ENCODE data around the gene PVALEF. TPM values are rescaled to one million over a fixed set of nuclear protein-coding genes. Genes with fewer than 3 reads are reported as not detected.

The PVALEF gene
- polyA plus RNA-seq, 1 of the 3 experiments (the other 2 are of a cell fraction): not detected

DNA sequence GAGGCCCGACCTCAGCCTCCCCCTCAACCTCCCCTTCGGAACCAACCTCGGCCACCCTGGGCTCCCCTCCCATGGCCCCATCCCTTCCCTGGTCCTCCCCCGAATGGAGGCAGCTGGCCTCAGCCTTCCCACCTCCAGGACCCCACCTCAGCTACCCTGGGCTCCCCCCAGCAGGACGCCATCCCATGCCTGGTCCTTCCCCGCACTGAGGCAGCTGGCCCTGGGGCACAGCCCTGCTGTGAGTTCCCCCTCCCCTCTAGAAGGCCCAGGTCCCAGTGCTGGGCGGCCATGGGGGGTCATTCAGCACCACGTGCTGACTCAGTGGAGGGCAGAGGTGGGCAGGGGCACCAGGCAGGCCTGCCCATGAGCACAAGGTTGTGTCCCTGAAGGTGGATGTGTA lies 28.9 kb upstream of the PVALEF start:
- whole genome bisulfite sequencing (ENCODE audit: low lambda C conversion rate): 55% methylated on average over 8 of the region's 8 CpGs
- CTCF ChIA-PET: interaction anchor here (1.6 kb wide), 1 partner anchor 64 kb away, joined by 6 read pairs; no protein-coding TSS in a partner anchor
- TF ChIP-seq, protein P1, sequence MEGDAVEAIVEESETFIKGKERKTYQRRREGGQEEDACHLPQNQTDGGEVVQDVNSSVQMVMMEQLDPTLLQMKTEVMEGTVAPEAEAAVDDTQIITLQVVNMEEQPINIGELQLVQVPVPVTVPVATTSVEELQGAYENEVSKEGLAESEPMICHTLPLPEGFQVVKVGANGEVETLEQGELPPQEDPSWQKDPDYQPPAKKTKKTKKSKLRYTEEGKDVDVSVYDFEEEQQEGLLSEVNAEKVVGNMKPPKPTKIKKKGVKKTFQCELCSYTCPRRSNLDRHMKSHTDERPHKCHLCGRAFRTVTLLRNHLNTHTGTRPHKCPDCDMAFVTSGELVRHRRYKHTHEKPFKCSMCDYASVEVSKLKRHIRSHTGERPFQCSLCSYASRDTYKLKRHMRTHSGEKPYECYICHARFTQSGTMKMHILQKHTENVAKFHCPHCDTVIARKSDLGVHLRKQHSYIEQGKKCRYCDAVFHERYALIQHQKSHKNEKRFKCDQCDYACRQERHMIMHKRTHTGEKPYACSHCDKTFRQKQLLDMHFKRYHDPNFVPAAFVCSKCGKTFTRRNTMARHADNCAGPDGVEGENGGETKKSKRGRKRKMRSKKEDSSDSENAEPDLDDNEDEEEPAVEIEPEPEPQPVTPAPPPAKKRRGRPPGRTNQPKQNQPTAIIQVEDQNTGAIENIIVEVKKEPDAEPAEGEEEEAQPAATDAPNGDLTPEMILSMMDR (IDR thresholded peaks at IDR 0.05): no peak
- TF ChIP-seq TEAD4 (IDR thresholded peaks at IDR 0.05; ENCODE audit: borderline replicate concordance, insufficient read depth): no peak
- Histone ChIP-seq H3K9me2 (no peaks in the 10 kb centered on the region), H3K36me3 (replicated peaks in 1 of 2; ENCODE audit: control insufficient read depth in 1 of 2, insufficient read depth in 2 of 2, low read length in 1 of 2) (no peaks in the 10 kb centered on the region), H3K9ac (no peak overlapping the region), H3K27me3 (ENCODE audit: insufficient read depth) (no peaks in the 10 kb centered on the region), H3K4me3 (ENCODE audit: low read depth in 2 of 2, low read length in 1 of 2) (no peak overlapping the region), H2AFZ (ENCODE audit: low read depth) (no peak overlapping the region), H3K4me2 (no peak overlapping the region), H3F3A (replicated peaks; ENCODE audit: insufficient read depth) (peaks cover 12% of the 10 kb centered on the region), H3K4me1 (ENCODE audit: control insufficient read depth in 1 of 2, insufficient read depth in 2 of 2, low read depth in 1 of 2, low read length in 1 of 2) (peaks cover 0 to 4% of the 10 kb centered on the region in 2 experiments; a peak in 1 of 4 replicates), H3K9me3 (no peaks in the 10 kb centered on the region), H4K20me1 (ENCODE audit: insufficient read depth) (no peaks in the 10 kb centered on the region), H3K27ac (ENCODE audit: low read depth in 2 of 2, low read length in 1 of 2) (no peak overlapping the region), H3K79me2 (ENCODE audit: insufficient read depth) (no peaks in the 10 kb centered on the region)
- POLR2A ChIA-PET: no interaction called here
- DNase-seq: no peak

DNA sequence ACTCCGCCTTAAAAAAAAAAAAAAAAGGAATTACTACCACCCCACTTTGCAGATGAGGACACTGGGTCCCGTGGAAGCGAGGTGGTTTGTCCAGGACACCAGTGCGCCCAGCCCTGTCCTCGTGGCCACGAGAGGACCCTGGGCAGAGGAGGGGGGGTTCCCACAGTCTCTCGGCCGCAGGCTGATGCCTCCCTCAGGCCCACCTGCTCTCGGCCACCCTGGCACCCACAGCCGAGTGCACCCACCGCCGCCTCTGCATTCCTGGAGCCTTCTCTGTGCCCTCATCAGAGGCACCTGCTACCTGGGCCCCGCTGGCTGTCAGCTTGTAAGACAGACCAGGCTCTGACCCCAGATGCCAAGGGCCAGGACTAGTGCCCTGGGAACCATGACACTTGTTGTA lies 28.1 kb upstream of the PVALEF start:
- no peak overlapping the region for H3K9ac ChIP-seq
- no peak overlapping the region for H3K4me3 ChIP-seq (ENCODE audit: low read depth in 2 of 2, low read length in 1 of 2)
- no peak overlapping the region for H3K27ac ChIP-seq (ENCODE audit: low read depth in 2 of 2, low read length in 1 of 2)
- no peaks in the 10 kb centered on the region for H3K79me2 ChIP-seq (ENCODE audit: insufficient read depth)
- H2AFZ ChIP-seq (ENCODE audit: low read depth): no peak overlapping the region
- H4K20me1 ChIP-seq (ENCODE audit: insufficient read depth): no peaks in the 10 kb centered on the region
- ChIA-PET POLR2A (no interaction called here), CTCF (interaction anchor here (1.6 kb wide), 1 partner anchor 64 kb away, joined by 6 read pairs; no protein-coding TSS in a partner anchor)
- H3K36me3 ChIP-seq (replicated peaks in 1 of 2; ENCODE audit: control insufficient read depth in 1 of 2, insufficient read depth in 2 of 2, low read length in 1 of 2): no peaks in the 10 kb centered on the region
- DNase-seq: no peak
- H3K9me3 ChIP-seq: no peaks in the 10 kb centered on the region
- no peak for TF ChIP-seq FOXJ3 (CRISPR knock-in tag; IDR thresholded peaks at IDR 0.05)
- TF ChIP-seq, protein P2, sequence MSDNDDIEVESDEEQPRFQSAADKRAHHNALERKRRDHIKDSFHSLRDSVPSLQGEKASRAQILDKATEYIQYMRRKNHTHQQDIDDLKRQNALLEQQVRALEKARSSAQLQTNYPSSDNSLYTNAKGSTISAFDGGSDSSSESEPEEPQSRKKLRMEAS (IDR thresholded peaks at IDR 0.05; ENCODE audit: low read depth): no peak
- TF ChIP-seq RCOR1 (IDR thresholded peaks at IDR 0.05; ENCODE audit: low read length): no peak
- TF ChIP-seq RAD21 (IDR thresholded peaks at IDR 0.05; ENCODE audit: low read length): no peak
- H3F3A ChIP-seq (replicated peaks; ENCODE audit: insufficient read depth): peaks cover 12% of the 10 kb centered on the region
- H3K27me3 ChIP-seq (ENCODE audit: insufficient read depth): no peaks in the 10 kb centered on the region
- H3K9me2 ChIP-seq: no peaks in the 10 kb centered on the region
- 87% methylated on average over 13 of the region's 13 CpGs for WGBS (ENCODE audit: low lambda C conversion rate)
- H3K4me2 ChIP-seq: no peak overlapping the region
- H3K4me1 ChIP-seq (ENCODE audit: control insufficient read depth in 1 of 2, insufficient read depth in 2 of 2, low read depth in 1 of 2, low read length in 1 of 2): peaks cover 0 to 4% of the 10 kb centered on the region in 2 experiments; a peak in 1 of 4 replicates

DNA sequence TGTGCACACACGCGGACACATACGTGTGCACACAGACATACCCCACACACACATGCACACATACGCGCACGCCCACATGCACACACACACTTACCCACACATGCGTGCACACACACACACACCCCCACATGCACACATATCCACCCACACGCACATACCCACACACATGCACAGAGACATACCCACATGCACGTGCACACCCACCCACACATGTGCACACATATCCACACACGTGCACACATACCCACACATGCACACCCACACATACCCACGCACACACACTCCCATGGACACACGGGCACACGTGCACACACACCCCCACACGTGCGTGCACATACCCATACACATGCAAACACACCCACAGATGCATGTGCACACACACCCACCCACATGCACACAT lies 27.2 kb upstream of the PVALEF start:
- Histone ChIP-seq H3K79me2 (ENCODE audit: insufficient read depth) (no peaks in the 10 kb centered on the region), H2AFZ (ENCODE audit: low read depth) (no peak overlapping the region), H3F3A (replicated peaks; ENCODE audit: insufficient read depth) (peaks cover 12% of the 10 kb centered on the region), H4K20me1 (ENCODE audit: insufficient read depth) (no peaks in the 10 kb centered on the region), H3K9me2 (no peaks in the 10 kb centered on the region), H3K9ac (no peak overlapping the region), H3K4me1 (ENCODE audit: control insufficient read depth in 1 of 2, insufficient read depth in 2 of 2, low read depth in 1 of 2, low read length in 1 of 2) (peaks cover 0 to 7% of the 10 kb centered on the region in 2 experiments; a peak in 1 of 4 replicates), H3K4me2 (no peak overlapping the region), H3K27ac (ENCODE audit: low read depth in 2 of 2, low read length in 1 of 2) (no peak overlapping the region), H3K27me3 (ENCODE audit: insufficient read depth) (no peaks in the 10 kb centered on the region), H3K4me3 (ENCODE audit: low read depth in 2 of 2, low read length in 1 of 2) (no peak overlapping the region), H3K36me3 (replicated peaks in 1 of 2; ENCODE audit: control insufficient read depth in 1 of 2, insufficient read depth in 2 of 2, low read length in 1 of 2) (no peaks in the 10 kb centered on the region), H3K9me3 (no peaks in the 10 kb centered on the region)
- CTCF ChIA-PET: no interaction called here
- POLR2A ChIA-PET: no interaction called here
- no peak for DNase-seq
- 78% methylated on average over 15 of the region's 15 CpGs for WGBS (ENCODE audit: low lambda C conversion rate)
- TF ChIP-seq RXRA (IDR thresholded peaks at IDR 0.05; ENCODE audit: borderline replicate concordance, low read depth) (no peak), ELF1 (IDR thresholded peaks at IDR 0.05) (no peak), GABPA (IDR thresholded peaks at IDR 0.05; ENCODE audit: low read depth) (no peak), TCF12 (IDR thresholded peaks at IDR 0.05) (no peak), EZH2phosphoT487 (IDR thresholded peaks at IDR 0.05; ENCODE audit: borderline replicate concordance, low read depth) (no peak), RAD21 (IDR thresholded peaks at IDR 0.05; ENCODE audit: low read length) (no peak), FOSL2 (IDR thresholded peaks at IDR 0.05; ENCODE audit: borderline replicate concordance, low read depth) (no peak), CHD2 (IDR thresholded peaks at IDR 0.05; ENCODE audit: low read length, partially characterized antibody) (no peak), RFX5 (IDR thresholded peaks at IDR 0.05; ENCODE audit: low read length) (no peak), TEAD4 (IDR thresholded peaks at IDR 0.05; ENCODE audit: borderline replicate concordance, insufficient read depth) (no peak), FOXM1 (IDR thresholded peaks at IDR 0.05; ENCODE audit: low read depth) (no peak)
- TF ChIP-seq, protein P3, sequence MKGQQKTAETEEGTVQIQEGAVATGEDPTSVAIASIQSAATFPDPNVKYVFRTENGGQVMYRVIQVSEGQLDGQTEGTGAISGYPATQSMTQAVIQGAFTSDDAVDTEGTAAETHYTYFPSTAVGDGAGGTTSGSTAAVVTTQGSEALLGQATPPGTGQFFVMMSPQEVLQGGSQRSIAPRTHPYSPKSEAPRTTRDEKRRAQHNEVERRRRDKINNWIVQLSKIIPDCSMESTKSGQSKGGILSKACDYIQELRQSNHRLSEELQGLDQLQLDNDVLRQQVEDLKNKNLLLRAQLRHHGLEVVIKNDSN (IDR thresholded peaks at IDR 0.05; ENCODE audit: borderline replicate concordance, low read depth): no peak
- TF ChIP-seq, protein P4, sequence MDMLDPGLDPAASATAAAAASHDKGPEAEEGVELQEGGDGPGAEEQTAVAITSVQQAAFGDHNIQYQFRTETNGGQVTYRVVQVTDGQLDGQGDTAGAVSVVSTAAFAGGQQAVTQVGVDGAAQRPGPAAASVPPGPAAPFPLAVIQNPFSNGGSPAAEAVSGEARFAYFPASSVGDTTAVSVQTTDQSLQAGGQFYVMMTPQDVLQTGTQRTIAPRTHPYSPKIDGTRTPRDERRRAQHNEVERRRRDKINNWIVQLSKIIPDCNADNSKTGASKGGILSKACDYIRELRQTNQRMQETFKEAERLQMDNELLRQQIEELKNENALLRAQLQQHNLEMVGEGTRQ (IDR thresholded peaks at IDR 0.05; ENCODE audit: borderline replicate concordance, low read depth, low read length): no peak
- TF ChIP-seq, protein P1 (IDR thresholded peaks at IDR 0.05): no peak
